Smooth muscle cell (in vitro differentiated cells): ENCODE data around the gene NDUFA11. TPM values are rescaled to one million over a fixed set of nuclear protein-coding genes. Genes with fewer than 3 reads are reported as not detected.
"Not testable (repeated sequence)": the region's sequence is repeated elsewhere in the genome, so short reads cannot be mapped to it uniquely, and the experiment has no call there.

Experiments
- DNase-seq: peaks from one replicate; lab custom pipeline; 2025; ENCODE audit not compliant: unreplicated experiment; lab: John Stamatoyannopoulos, UW
- H2AFZ ChIP-seq: fragments of 200-600 bp; sonication (generic); 2 replicates; pipeline ENCODE4 v1.6.0; 2016; ENCODE audit warnings: antibody characterized with exemption, low read depth, mild to moderate bottlenecking
- H3F3A ChIP-seq: fragments of 200-600 bp; sonication (generic); 2 replicates; pipeline ENCODE4 v1.6.0; 2017; ENCODE audit warnings: antibody characterized with exemption, low read depth
- H3K27ac ChIP-seq: fragments of 200-600 bp; sonication (generic); 2 replicates; pipeline ENCODE4 v1.5.1; 2016; ENCODE audit warnings: low read depth, mild to moderate bottlenecking
- H3K27me3 ChIP-seq: fragments of 200-600 bp; sonication (generic); 2 replicates; pipeline ENCODE4 v1.6.1; 2016; ENCODE audit warnings: low read depth, mild to moderate bottlenecking
- H3K36me3 ChIP-seq: fragments of 200-600 bp; sonication (generic); 2 replicates; pipeline ENCODE4 v1.5.1; 2016; ENCODE audit warnings: low read depth
- H3K4me1 ChIP-seq: fragments of 200-600 bp; sonication (generic); 2 replicates; pipeline ENCODE4 v1.5.1; 2016; ENCODE audit warnings: low read depth
- H3K4me2 ChIP-seq: fragments of 200-600 bp; sonication (generic); 2 replicates; pipeline ENCODE4 v1.6.0; 2016; ENCODE audit warnings: mild to moderate bottlenecking
- H3K4me3 ChIP-seq: fragments of 200-600 bp; sonication (generic); 2 replicates; pipeline ENCODE4 v1.5.1; 2016; ENCODE audit warnings: mild to moderate bottlenecking
- H3K79me2 ChIP-seq: fragments of 200-600 bp; sonication (generic); 2 replicates; pipeline ENCODE4 v1.6.0; 2016; ENCODE audit warnings: low read depth, mild to moderate bottlenecking
- H3K9ac ChIP-seq: fragments of 200-600 bp; sonication (generic); 2 replicates; pipeline ENCODE4 v1.6.0; 2016; ENCODE audit warnings: low read depth
- H3K9me3 ChIP-seq: fragments of 200-600 bp; sonication (generic); replicated peaks from 2 replicates; pipeline ENCODE4 v1.5.1; 2016; ENCODE audit warnings: low read depth
- H4K20me1 ChIP-seq: fragments of 200-600 bp; sonication (generic); 2 replicates; pipeline ENCODE4 v1.6.0; 2016; ENCODE audit warnings: low read depth
- WGBS: methylation state at CpG from one replicate; pipeline ENCODE4 v1.1.7; 2016; ENCODE audit warnings: low lambda C conversion rate; 5-methylcytosine and 5-hydroxymethylcytosine counted together
- polyA plus RNA-seq: library from polyadenylated mRNA; unstranded; fragments of >200 nt; fragmentation: Nextera tagmentation; extraction: Ambion mirVana; gene quantifications from 2 replicates; pipeline ENCODE4 v1.2.1, GENCODE V29; 2016
- total RNA-seq: library from RNA; depleted of rRNA; stranded (reverse); fragments of >200 nt; gene quantifications from 2 replicates; pipeline ENCODE4 v1.2.3, GENCODE V29; 2014
- TF ChIP-seq, protein P1 (sequence below): fragments of 200-600 bp; sonication (generic); IDR thresholded peaks from 2 replicates; pipeline ENCODE4 v1.5.1; 2017; ENCODE audit warnings: borderline replicate concordance, mild to moderate bottlenecking, antibody characterized with exemption; ENCODE audit not compliant: insufficient read depth, poor library complexity, severe bottlenecking

The NDUFA11 gene
- total and polyA plus RNA-seq, 2 experiments from 2014 or later: 169 to 493 TPM

DNA sequence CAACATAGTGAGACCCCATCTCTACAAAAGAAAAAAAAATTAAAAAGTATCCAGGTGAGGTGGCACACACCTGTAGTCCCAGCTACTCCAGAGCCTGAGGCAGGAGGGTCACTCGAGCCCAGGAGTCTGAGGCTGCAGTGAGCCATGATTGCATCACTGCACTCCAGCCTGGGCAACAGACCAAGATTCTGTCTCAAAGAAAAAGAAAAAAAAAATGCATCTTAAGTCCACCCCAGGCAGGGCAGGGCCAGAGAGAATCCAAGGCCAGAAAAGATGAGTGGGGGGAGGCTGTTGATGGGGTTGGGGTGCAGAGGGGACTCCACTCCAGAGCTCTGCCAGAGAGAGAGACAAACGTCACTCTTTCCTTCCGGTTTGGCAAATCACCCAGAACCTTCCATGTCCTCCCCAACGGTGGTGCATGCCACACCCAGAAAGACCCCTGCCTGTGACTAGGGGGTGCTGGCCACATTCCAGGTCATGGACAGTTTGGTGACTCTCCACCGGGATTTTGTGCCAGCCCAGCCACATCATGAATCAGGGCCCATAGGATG, 52.8 kb downstream of the NDUFA11 start:
- Histone ChIP-seq H3K9me3 (no peaks in the 10 kb centered on the region), H3K36me3 (no peaks in the 10 kb centered on the region), H3K4me2 (no peak overlapping the region), H3K4me3 (no peak overlapping the region), H3F3A (no peaks in the 10 kb centered on the region), H3K27ac (no peak overlapping the region), H4K20me1 (no peaks in the 10 kb centered on the region), H2AFZ (no peak overlapping the region), H3K79me2 (no peaks in the 10 kb centered on the region), H3K27me3 (peaks cover 2% of the 10 kb centered on the region), H3K4me1 (peaks cover 4% of the 10 kb centered on the region), H3K9ac (no peak overlapping the region)
- DNase-seq: no peak
- whole genome bisulfite sequencing: 72% methylated on average over 5 of the region's 5 CpGs
- TF ChIP-seq, protein P1, sequence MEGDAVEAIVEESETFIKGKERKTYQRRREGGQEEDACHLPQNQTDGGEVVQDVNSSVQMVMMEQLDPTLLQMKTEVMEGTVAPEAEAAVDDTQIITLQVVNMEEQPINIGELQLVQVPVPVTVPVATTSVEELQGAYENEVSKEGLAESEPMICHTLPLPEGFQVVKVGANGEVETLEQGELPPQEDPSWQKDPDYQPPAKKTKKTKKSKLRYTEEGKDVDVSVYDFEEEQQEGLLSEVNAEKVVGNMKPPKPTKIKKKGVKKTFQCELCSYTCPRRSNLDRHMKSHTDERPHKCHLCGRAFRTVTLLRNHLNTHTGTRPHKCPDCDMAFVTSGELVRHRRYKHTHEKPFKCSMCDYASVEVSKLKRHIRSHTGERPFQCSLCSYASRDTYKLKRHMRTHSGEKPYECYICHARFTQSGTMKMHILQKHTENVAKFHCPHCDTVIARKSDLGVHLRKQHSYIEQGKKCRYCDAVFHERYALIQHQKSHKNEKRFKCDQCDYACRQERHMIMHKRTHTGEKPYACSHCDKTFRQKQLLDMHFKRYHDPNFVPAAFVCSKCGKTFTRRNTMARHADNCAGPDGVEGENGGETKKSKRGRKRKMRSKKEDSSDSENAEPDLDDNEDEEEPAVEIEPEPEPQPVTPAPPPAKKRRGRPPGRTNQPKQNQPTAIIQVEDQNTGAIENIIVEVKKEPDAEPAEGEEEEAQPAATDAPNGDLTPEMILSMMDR: no peak

- TF ChIP-seq, protein P1: no peak
- H3K27ac ChIP-seq: no peak overlapping the region
- no peaks in the 10 kb centered on the region for H3K79me2 ChIP-seq
- H3K27me3 ChIP-seq: no peaks in the 10 kb centered on the region
- no peaks in the 10 kb centered on the region for H3K36me3 ChIP-seq
- no peaks in the 10 kb centered on the region for H3K4me1 ChIP-seq
- H3K9ac ChIP-seq: no peak overlapping the region
- no peak overlapping the region for H3K4me2 ChIP-seq
- no peaks in the 10 kb centered on the region for H4K20me1 ChIP-seq
- 89% methylated on average over 6 of the region's 6 CpGs for whole genome bisulfite sequencing
- no peak overlapping the region for H2AFZ ChIP-seq
- no peaks in the 10 kb centered on the region for H3F3A ChIP-seq
- no peak for DNase-seq
- H3K4me3 ChIP-seq: no peak overlapping the region
- no peaks in the 10 kb centered on the region for H3K9me3 ChIP-seq
These were observed 53.4 kb downstream of the NDUFA11 start for GRCh38 chr19:5850189-5850588.

DNA sequence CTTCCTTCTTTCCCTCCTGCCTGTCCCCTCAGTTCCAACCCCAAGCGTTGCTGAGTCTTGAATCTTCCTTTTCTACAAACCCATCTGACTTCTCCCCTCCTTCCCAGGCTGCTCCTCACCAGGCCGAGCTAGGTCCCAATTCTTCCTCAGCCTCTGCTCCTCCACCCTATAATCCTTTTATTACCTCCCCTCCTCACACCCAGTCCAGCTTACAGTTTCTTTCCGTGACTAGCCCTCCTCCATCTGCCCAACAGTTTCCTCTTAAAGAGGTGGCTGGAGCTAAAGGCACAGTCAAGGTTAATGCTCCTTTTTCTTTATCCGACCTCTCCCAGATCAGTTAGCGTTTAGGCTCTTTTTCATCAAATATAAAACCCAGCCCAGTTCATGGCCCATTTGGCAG, 55.0 kb downstream of the NDUFA11 start:
- H4K20me1 ChIP-seq, H3K79me2 ChIP-seq, H3K4me2 ChIP-seq, H3K4me1 ChIP-seq, DNase-seq, H2AFZ ChIP-seq, H3K36me3 ChIP-seq, H3F3A ChIP-seq, H3K9ac ChIP-seq, H3K9me3 ChIP-seq, H3K27me3 ChIP-seq, H3K4me3 ChIP-seq, H3K27ac ChIP-seq: not testable (repeated sequence)
- 81% methylated on average over 5 of the region's 5 CpGs for WGBS

DNA sequence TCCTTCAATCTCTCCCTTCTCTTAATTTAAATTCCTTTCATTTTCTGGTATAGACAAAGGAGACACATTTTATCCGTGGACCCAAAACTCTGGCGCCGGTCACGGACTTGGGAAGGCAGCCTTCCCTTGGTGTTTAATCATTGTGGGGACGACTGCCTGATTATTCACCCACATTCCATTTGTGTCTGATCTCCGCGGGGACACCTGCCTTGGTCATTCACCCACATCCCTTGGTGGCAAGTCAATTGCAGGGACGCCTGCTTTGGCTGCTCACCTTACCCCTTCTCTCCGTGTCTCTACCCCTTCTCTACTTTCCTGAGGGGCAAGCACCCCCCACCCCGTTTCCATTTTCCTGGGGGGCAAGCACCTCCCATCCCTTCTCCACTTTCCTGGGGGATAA, 55.7 kb downstream of the NDUFA11 start:
- not testable (repeated sequence) for H4K20me1 ChIP-seq, H3K36me3 ChIP-seq, H3K4me3 ChIP-seq, H3K4me2 ChIP-seq, H3K27ac ChIP-seq, H3K9ac ChIP-seq, H3K79me2 ChIP-seq, H3K9me3 ChIP-seq, H2AFZ ChIP-seq, H3K4me1 ChIP-seq, H3F3A ChIP-seq, H3K27me3 ChIP-seq, DNase-seq
- 87% methylated on average over 10 of the region's 10 CpGs for WGBS

Other genes with a start within 250 kb of the NDUFA11 start
- 29.8 and 45.2 TPM in 2 replicates for gene MICOS13, start 223.3 kb downstream of the NDUFA11 start, total RNA-seq
- 143 and 151 TPM in 2 replicates for gene MICOS13, start 223.3 kb downstream of the NDUFA11 start, polyA plus RNA-seq
- 10.3 and 28.0 TPM in 2 replicates for gene HSD11B1L, start 222.8 kb downstream of the NDUFA11 start, total RNA-seq
- gene HSD11B1L, start 222.8 kb downstream of the NDUFA11 start, polyA plus RNA-seq: 28.4 and 28.5 TPM in 2 replicates
- 591 and 641 TPM in 2 replicates for gene RPL36, start 213.5 kb downstream of the NDUFA11 start, total RNA-seq
- 1,079 and 1,182 TPM in 2 replicates for gene RPL36, start 213.5 kb downstream of the NDUFA11 start, polyA plus RNA-seq
- 30.2 and 31.6 TPM in 2 replicates for gene LONP1, start 183.6 kb downstream of the NDUFA11 start, total RNA-seq
- 67.7 and 82.6 TPM in 2 replicates for gene LONP1, start 183.6 kb downstream of the NDUFA11 start, polyA plus RNA-seq
- not detected in 2 replicates for gene CATSPERD, start 183.2 kb downstream of the NDUFA11 start, total RNA-seq
- not detected in 2 replicates for gene CATSPERD, start 183.2 kb downstream of the NDUFA11 start, polyA plus RNA-seq
- gene PRR22, start 119.0 kb downstream of the NDUFA11 start, total RNA-seq: 1.5 and 2.2 TPM in 2 replicates
- gene PRR22, start 119.0 kb downstream of the NDUFA11 start, polyA plus RNA-seq: 0.65 and 1.7 TPM in 2 replicates
- 12.8 and 19.7 TPM in 2 replicates for gene DUS3L, start 112.6 kb downstream of the NDUFA11 start, total RNA-seq
- gene DUS3L, start 112.6 kb downstream of the NDUFA11 start, polyA plus RNA-seq: 18.5 and 19.0 TPM in 2 replicates
- gene NRTN, start 98.7 kb downstream of the NDUFA11 start, total RNA-seq: 2.2 TPM in 1 of 2 replicates, not detected in the other
- 5.4 and 5.7 TPM in 2 replicates for gene NRTN, start 98.7 kb downstream of the NDUFA11 start, polyA plus RNA-seq
- gene FUT6, start 64.1 kb downstream of the NDUFA11 start, total RNA-seq: 0.22 TPM in 1 of 2 replicates, not detected in the other
- gene FUT6, start 64.1 kb downstream of the NDUFA11 start, polyA plus RNA-seq: not detected in 2 replicates
- 0.18 and 0.58 TPM in 2 replicates for gene FUT3, start 52.3 kb downstream of the NDUFA11 start, total RNA-seq
- 0.24 TPM in 1 of 2 replicates, not detected in the other for gene FUT3, start 52.3 kb downstream of the NDUFA11 start, polyA plus RNA-seq
- not detected in 2 replicates for gene FUT5, start 33.2 kb downstream of the NDUFA11 start, total RNA-seq
- gene FUT5, start 33.2 kb downstream of the NDUFA11 start, polyA plus RNA-seq: 0.97 TPM in 1 of 2 replicates, not detected in the other
- 0.36 and 3.6 TPM in 2 replicates for gene VMAC, start 1.1 kb upstream of the NDUFA11 start, total RNA-seq
- 0.95 and 2.6 TPM in 2 replicates for gene VMAC, start 1.1 kb upstream of the NDUFA11 start, polyA plus RNA-seq
- gene CAPS, start 10.5 kb upstream of the NDUFA11 start, total RNA-seq: 4.6 and 17.3 TPM in 2 replicates
- gene CAPS, start 10.5 kb upstream of the NDUFA11 start, polyA plus RNA-seq: 5.1 and 13.0 TPM in 2 replicates
- 45.3 and 65.8 TPM in 2 replicates for gene RANBP3, start 74.3 kb upstream of the NDUFA11 start, total RNA-seq
- 11.7 and 13.4 TPM in 2 replicates for gene RANBP3, start 74.3 kb upstream of the NDUFA11 start, polyA plus RNA-seq
- 2.7 and 7.5 TPM in 2 replicates for gene RFX2, start 206.7 kb upstream of the NDUFA11 start, total RNA-seq
- 4.7 and 6.4 TPM in 2 replicates for gene RFX2, start 206.7 kb upstream of the NDUFA11 start, polyA plus RNA-seq
- gene ACSBG2, start 231.9 kb upstream of the NDUFA11 start, total RNA-seq: not detected in 2 replicates
- not detected in 2 replicates for gene ACSBG2, start 231.9 kb upstream of the NDUFA11 start, polyA plus RNA-seq